Measurements from ENCODE around the gene ASAP2.

The ASAP2 gene

DNA sequence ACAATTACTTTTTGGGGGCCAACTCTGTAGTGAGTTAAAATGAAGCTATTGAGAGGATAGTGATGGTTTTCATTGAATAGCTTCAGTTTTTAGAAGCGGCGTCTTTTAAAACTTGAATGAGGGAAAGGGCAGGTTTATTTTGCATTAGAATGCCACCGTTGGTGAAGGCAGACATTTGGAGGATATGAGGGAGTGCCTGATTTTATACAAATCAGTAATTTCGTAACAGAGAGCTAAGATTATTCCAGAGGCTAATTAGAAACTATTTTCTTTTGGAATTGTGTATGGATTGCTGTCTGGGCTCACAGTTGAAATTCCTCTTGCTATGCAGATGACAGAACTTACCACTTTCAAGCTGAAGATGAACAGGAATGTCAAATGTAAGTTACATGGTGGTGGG, 149.1 kb downstream of the ASAP2 start:
- H3K9ac ChIP-seq (ENCODE audit: low read length), result no peak overlapping the region
- H3K27ac ChIP-seq (ENCODE audit: low read length), result no peak overlapping the region
- peaks cover 14% of the 10 kb centered on the region for H3K4me1 ChIP-seq (ENCODE audit: control insufficient read depth, low read depth, low read length)
- H3K36me3 ChIP-seq (ENCODE audit: control insufficient read depth, low read depth, low read length), result peaks cover 20% of the 10 kb centered on the region
- H3K4me3 ChIP-seq (ENCODE audit: low read length), result no peak overlapping the region
- H3K27me3 ChIP-seq (ENCODE audit: control insufficient read depth, insufficient read depth, low read length), result no peaks in the 10 kb centered on the region
- no peaks in the 10 kb centered on the region for H3K9me3 ChIP-seq (ENCODE audit: control insufficient read depth, low read depth, low read length)

DNA sequence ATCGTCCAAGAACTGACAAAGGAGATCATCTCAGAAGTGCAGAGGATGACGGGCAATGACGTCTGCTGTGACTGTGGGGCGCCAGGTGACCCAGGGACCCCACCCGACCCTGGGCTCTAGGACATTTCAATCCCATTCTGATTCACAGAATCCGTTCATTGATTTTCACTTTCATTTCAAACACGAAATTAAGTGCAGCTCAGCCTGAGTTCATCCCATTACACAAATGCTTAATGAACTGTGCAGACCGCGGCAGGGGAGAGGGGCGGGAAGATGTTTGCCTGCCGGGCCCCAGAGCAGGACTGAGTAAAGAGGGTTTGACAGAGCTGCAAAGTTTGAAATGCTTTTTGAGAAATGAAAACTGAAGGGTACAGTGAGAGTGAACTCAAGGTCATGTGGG, 149.6 kb downstream of the ASAP2 start:
- no peak overlapping the region for H3K4me3 ChIP-seq (ENCODE audit: low read length)

GRCh38 chr2:9358846-9359245, 152.2 kb downstream of the ASAP2 start:
- peaks cover 14% of the 10 kb centered on the region for H3K4me1 ChIP-seq (ENCODE audit: control insufficient read depth, low read depth, low read length)
- H3K4me3 ChIP-seq (ENCODE audit: low read length), result no peak overlapping the region
- H3K9ac ChIP-seq (ENCODE audit: low read length), result no peak overlapping the region
- no peaks in the 10 kb centered on the region for H3K9me3 ChIP-seq (ENCODE audit: control insufficient read depth, low read depth, low read length)
- peaks cover 23% of the 10 kb centered on the region for H3K36me3 ChIP-seq (ENCODE audit: control insufficient read depth, low read depth, low read length)
- no peak overlapping the region for H3K27ac ChIP-seq (ENCODE audit: low read length)
- no peaks in the 10 kb centered on the region for H3K27me3 ChIP-seq (ENCODE audit: control insufficient read depth, insufficient read depth, low read length)

More for the DNA sequence above, 149.6 kb downstream of the ASAP2 start:
- no peaks in the 10 kb centered on the region for H3K9me3 ChIP-seq (ENCODE audit: control insufficient read depth, low read depth, low read length)
- no peak overlapping the region for H3K27ac ChIP-seq (ENCODE audit: low read length)
- no peaks in the 10 kb centered on the region for H3K27me3 ChIP-seq (ENCODE audit: control insufficient read depth, insufficient read depth, low read length)
- peaks cover 14% of the 10 kb centered on the region for H3K4me1 ChIP-seq (ENCODE audit: control insufficient read depth, low read depth, low read length)
- peaks cover 22% of the 10 kb centered on the region for H3K36me3 ChIP-seq (ENCODE audit: control insufficient read depth, low read depth, low read length)
- no peak overlapping the region for H3K9ac ChIP-seq (ENCODE audit: low read length)

- H3K4me3 ChIP-seq (ENCODE audit: low read length), result no peak overlapping the region
- H3K27me3 ChIP-seq (ENCODE audit: control insufficient read depth, insufficient read depth, low read length), result no peaks in the 10 kb centered on the region
- H3K27ac ChIP-seq (ENCODE audit: low read length), result no peak overlapping the region
- no peak overlapping the region for H3K9ac ChIP-seq (ENCODE audit: low read length)
- H3K36me3 ChIP-seq (ENCODE audit: control insufficient read depth, low read depth, low read length), result peaks cover 25% of the 10 kb centered on the region
- no peaks in the 10 kb centered on the region for H3K9me3 ChIP-seq (ENCODE audit: control insufficient read depth, low read depth, low read length)
- peaks cover 14% of the 10 kb centered on the region for H3K4me1 ChIP-seq (ENCODE audit: control insufficient read depth, low read depth, low read length)
Observed at GRCh38 chr2:9359463-9359862, 152.9 kb downstream of the ASAP2 start.

GRCh38 chr2:9360110-9360509, 153.5 kb downstream of the ASAP2 start:
- no peaks in the 10 kb centered on the region for H3K9me3 ChIP-seq (ENCODE audit: control insufficient read depth, low read depth, low read length)

DNA sequence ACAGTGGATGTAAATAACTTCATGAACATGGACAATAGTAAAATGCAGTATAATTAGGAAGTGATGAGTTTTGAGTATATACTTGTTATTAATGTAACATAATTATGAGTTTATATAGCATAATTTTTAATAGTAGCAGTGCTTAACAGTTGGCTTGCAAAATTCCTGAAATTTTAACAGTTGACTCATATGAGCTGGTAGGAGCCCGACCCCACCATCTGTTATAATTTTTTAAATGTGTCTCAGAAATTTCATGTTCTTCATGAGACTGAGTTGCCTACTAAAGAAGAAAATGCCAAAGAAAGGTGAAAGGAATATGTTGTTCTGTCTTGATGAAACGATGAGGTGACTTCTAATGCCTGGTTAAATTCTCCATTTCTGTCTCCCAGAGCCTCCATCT, 154.1 kb downstream of the ASAP2 start:
- Histone ChIP-seq H3K36me3 (ENCODE audit: control insufficient read depth, low read depth, low read length) (peaks cover 28% of the 10 kb centered on the region), H3K27ac (ENCODE audit: low read length) (no peak overlapping the region), H3K4me3 (ENCODE audit: low read length) (no peak overlapping the region), H3K27me3 (ENCODE audit: control insufficient read depth, insufficient read depth, low read length) (no peaks in the 10 kb centered on the region), H3K9ac (ENCODE audit: low read length) (no peak overlapping the region), H3K4me1 (ENCODE audit: control insufficient read depth, low read depth, low read length) (peaks cover 7% of the 10 kb centered on the region), H3K9me3 (ENCODE audit: control insufficient read depth, low read depth, low read length) (no peaks in the 10 kb centered on the region)

More at GRCh38 chr2:9360110-9360509, 153.5 kb downstream of the ASAP2 start:
- Histone ChIP-seq H3K27me3 (ENCODE audit: control insufficient read depth, insufficient read depth, low read length) (no peaks in the 10 kb centered on the region), H3K4me1 (ENCODE audit: control insufficient read depth, low read depth, low read length) (peaks cover 13% of the 10 kb centered on the region), H3K4me3 (ENCODE audit: low read length) (no peak overlapping the region), H3K9ac (ENCODE audit: low read length) (no peak overlapping the region), H3K27ac (ENCODE audit: low read length) (no peak overlapping the region), H3K36me3 (ENCODE audit: control insufficient read depth, low read depth, low read length) (peaks cover 28% of the 10 kb centered on the region)

- no peaks in the 10 kb centered on the region for H3K27me3 ChIP-seq (ENCODE audit: control insufficient read depth, insufficient read depth, low read length)
- no peak overlapping the region for H3K9ac ChIP-seq (ENCODE audit: low read length)
- H3K9me3 ChIP-seq (ENCODE audit: control insufficient read depth, low read depth, low read length), result no peaks in the 10 kb centered on the region
- H3K27ac ChIP-seq (ENCODE audit: low read length), result no peak overlapping the region
- H3K4me3 ChIP-seq (ENCODE audit: low read length), result no peak overlapping the region
- peaks cover 21% of the 10 kb centered on the region for H3K36me3 ChIP-seq (ENCODE audit: control insufficient read depth, low read depth, low read length)
- no peaks in the 10 kb centered on the region for H3K4me1 ChIP-seq (ENCODE audit: control insufficient read depth, low read depth, low read length)
Observed at GRCh38 chr2:9364373-9364772, 157.8 kb downstream of the ASAP2 start.

DNA sequence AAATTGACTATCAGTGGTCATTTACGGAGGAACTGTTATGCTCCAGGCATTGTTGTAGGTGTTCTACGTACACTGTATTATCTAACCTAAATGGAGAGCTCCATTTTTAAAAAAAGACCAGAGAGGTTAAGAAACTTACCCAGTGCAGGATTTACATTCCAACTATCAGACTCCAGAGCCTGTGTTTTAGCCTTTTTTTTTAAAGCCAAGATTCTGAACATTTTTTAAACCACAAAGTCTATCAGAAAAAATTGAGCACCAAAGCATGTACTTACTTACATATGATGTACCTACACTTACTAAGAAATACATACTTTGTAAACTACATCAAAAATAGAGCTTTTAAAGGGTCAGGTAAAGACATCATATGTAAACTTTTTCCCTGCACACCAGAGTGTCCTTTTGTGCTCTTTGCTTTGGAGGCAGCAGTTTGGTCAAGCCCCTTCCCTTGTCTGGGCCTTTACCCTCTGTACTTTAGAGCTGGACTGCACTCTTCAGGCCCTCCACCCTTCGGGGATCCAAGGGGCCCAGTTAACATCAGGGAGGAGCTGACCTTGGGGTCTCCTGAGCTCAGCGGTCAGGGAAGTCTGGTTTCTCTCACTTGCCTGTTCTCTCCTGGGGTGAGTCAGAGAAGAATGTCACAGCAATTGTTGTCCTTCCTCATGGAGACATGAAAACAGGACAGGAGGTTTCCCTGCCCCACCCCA, 158.3 kb downstream of the ASAP2 start:
- no peak overlapping the region for H3K9ac ChIP-seq (ENCODE audit: low read length)
- no peak overlapping the region for H3K27ac ChIP-seq (ENCODE audit: low read length)
- H3K27me3 ChIP-seq (ENCODE audit: control insufficient read depth, insufficient read depth, low read length), result no peaks in the 10 kb centered on the region
- H3K36me3 ChIP-seq (ENCODE audit: control insufficient read depth, low read depth, low read length), result peaks cover 18% of the 10 kb centered on the region
- H3K4me1 ChIP-seq (ENCODE audit: control insufficient read depth, low read depth, low read length), result no peaks in the 10 kb centered on the region
- H3K4me3 ChIP-seq (ENCODE audit: low read length), result no peak overlapping the region
- H3K9me3 ChIP-seq (ENCODE audit: control insufficient read depth, low read depth, low read length), result no peaks in the 10 kb centered on the region

- H3K4me3 ChIP-seq (ENCODE audit: low read length), result no peak overlapping the region
- H3K27me3 ChIP-seq (ENCODE audit: control insufficient read depth, insufficient read depth, low read length), result no peaks in the 10 kb centered on the region
- no peak overlapping the region for H3K27ac ChIP-seq (ENCODE audit: low read length)
- H3K9me3 ChIP-seq (ENCODE audit: control insufficient read depth, low read depth, low read length), result no peaks in the 10 kb centered on the region
- H3K9ac ChIP-seq (ENCODE audit: low read length), result no peak overlapping the region
- H3K36me3 ChIP-seq (ENCODE audit: control insufficient read depth, low read depth, low read length), result peaks cover 16% of the 10 kb centered on the region
- no peaks in the 10 kb centered on the region for H3K4me1 ChIP-seq (ENCODE audit: control insufficient read depth, low read depth, low read length)
Observed at GRCh38 chr2:9365498-9366019, 158.9 kb downstream of the ASAP2 start.

GRCh38 chr2:9366026-9366425, 159.4 kb downstream of the ASAP2 start:
- Histone ChIP-seq H3K4me1 (ENCODE audit: control insufficient read depth, low read depth, low read length) (no peaks in the 10 kb centered on the region), H3K27ac (ENCODE audit: low read length) (no peak overlapping the region), H3K4me3 (ENCODE audit: low read length) (no peak overlapping the region), H3K27me3 (ENCODE audit: control insufficient read depth, insufficient read depth, low read length) (no peaks in the 10 kb centered on the region), H3K36me3 (ENCODE audit: control insufficient read depth, low read depth, low read length) (peaks cover 13% of the 10 kb centered on the region), H3K9me3 (ENCODE audit: control insufficient read depth, low read depth, low read length) (no peaks in the 10 kb centered on the region), H3K9ac (ENCODE audit: low read length) (no peak overlapping the region)

GRCh38 chr2:9370746-9371145, 164.1 kb downstream of the ASAP2 start:
- Histone ChIP-seq H3K36me3 (ENCODE audit: control insufficient read depth, low read depth, low read length) (peaks cover 8% of the 10 kb centered on the region), H3K27me3 (ENCODE audit: control insufficient read depth, insufficient read depth, low read length) (no peaks in the 10 kb centered on the region), H3K9ac (ENCODE audit: low read length) (no peak overlapping the region), H3K4me1 (ENCODE audit: control insufficient read depth, low read depth, low read length) (no peaks in the 10 kb centered on the region), H3K27ac (ENCODE audit: low read length) (no peak overlapping the region), H3K9me3 (ENCODE audit: control insufficient read depth, low read depth, low read length) (no peaks in the 10 kb centered on the region), H3K4me3 (ENCODE audit: low read length) (no peak overlapping the region)

DNA sequence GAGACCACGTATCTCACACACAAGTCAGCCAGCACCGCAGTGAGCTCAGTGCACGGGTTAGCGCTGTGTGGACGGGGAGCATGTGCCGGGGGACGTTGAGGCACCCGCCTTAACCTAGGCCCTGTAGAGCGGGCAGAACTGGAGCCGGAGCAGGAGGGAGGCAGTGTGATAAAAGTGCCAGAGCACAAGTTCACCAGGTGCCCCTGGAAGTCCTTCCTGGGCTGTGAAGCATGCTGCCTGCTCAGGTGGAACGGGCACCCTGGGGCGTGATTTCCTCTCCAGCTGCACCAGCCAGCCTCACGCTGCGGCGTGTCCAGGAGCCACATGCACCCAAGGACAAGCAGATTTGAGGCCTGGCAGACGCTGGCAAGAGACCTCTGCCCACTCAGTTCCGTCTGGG, 166.4 kb downstream of the ASAP2 start:
- Histone ChIP-seq H3K9me3 (ENCODE audit: control insufficient read depth, low read depth, low read length) (no peaks in the 10 kb centered on the region), H3K27me3 (ENCODE audit: control insufficient read depth, insufficient read depth, low read length) (no peaks in the 10 kb centered on the region), H3K36me3 (ENCODE audit: control insufficient read depth, low read depth, low read length) (peaks cover 2% of the 10 kb centered on the region), H3K4me1 (ENCODE audit: control insufficient read depth, low read depth, low read length) (no peaks in the 10 kb centered on the region), H3K27ac (ENCODE audit: low read length) (no peak overlapping the region), H3K9ac (ENCODE audit: low read length) (no peak overlapping the region), H3K4me3 (ENCODE audit: low read length) (no peak overlapping the region)

All from iPS-18a (cell line).